IMR-90 (cell line): ENCODE measurements around the gene EXOG. TPM values are rescaled to one million over a fixed set of nuclear protein-coding genes. Genes with fewer than 3 reads are reported as not detected.

Source experiments
- ATAC-seq: fragments of 200-7000 bp; cut with Tn5 transposase; 2 replicates; pipeline ENCODE4 v1.9.1; 2020; ENCODE audit warnings: low read depth, mild to moderate bottlenecking, moderate library complexity
- BruUV-seq: library from RNA; stranded (reverse); fragments of 400-500 nt; replicated peaks from 2 replicates; lab custom pipeline; 2021; lab: Mats Ljungman, UMichigan
- CTCF ChIA-PET: fragments of 300-600 bp; formaldehyde crosslinking; extraction: SDS; loops from one replicate; lab custom pipeline; 2021; ENCODE audit warnings: antibody characterized with exemption; lab: Yijun Ruan, JAX
- POLR2A ChIA-PET: fragments of 300-600 bp; sonication (Branson Sonifier 250); formaldehyde crosslinking; loops from one replicate; lab custom pipeline; 2022; ENCODE audit warnings: antibody characterized with exemption; ENCODE audit not compliant: unreplicated experiment; lab: Charles Lee
- DNase-seq: peaks from one replicate; pipeline ENCODE4 v3.0.0; 2013
- H2AFZ ChIP-seq: replicated peaks from 2 replicates; pipeline ENCODE3; 2013; ENCODE audit warnings: low read length, mild to moderate bottlenecking; ENCODE audit not compliant: poor library complexity
- H2AK5ac ChIP-seq: 2 replicates; pipeline ENCODE4 v1.6.1; 2013; ENCODE audit warnings: low read depth, low read length, inconsistent platforms
- H2AK9ac ChIP-seq: replicated peaks from 2 replicates; pipeline ENCODE3; 2013; ENCODE audit warnings: mild to moderate bottlenecking, low read depth, low read length, moderate library complexity; ENCODE audit not compliant: poor library complexity
- H2BK120ac ChIP-seq: 2 replicates; pipeline ENCODE4 v1.6.1; 2013; ENCODE audit warnings: low read depth, low read length, inconsistent platforms
- H2BK15ac ChIP-seq: 3 replicates; pipeline ENCODE4 v1.6.1; 2013; ENCODE audit warnings: low read depth, low read length, inconsistent platforms
- H2BK20ac ChIP-seq: 2 replicates; pipeline ENCODE4 v1.6.1; 2013; ENCODE audit warnings: low read depth, mild to moderate bottlenecking, inconsistent platforms, low read length, moderate library complexity
- H2BK5ac ChIP-seq: 2 replicates; pipeline ENCODE4 v1.6.1; 2013; ENCODE audit warnings: mild to moderate bottlenecking, low read depth, low read length, inconsistent platforms; ENCODE audit not compliant: poor library complexity, severe bottlenecking
- H3K14ac ChIP-seq: replicated peaks from 2 replicates; pipeline ENCODE4 v1.6.1; 2013; ENCODE audit warnings: low read depth, low read length, inconsistent platforms
- H3K18ac ChIP-seq: 2 replicates; pipeline ENCODE4 v1.6.1; 2013; ENCODE audit warnings: low read depth, low read length, control low read depth
- H3K23ac ChIP-seq: 2 replicates; pipeline ENCODE4 v1.6.1; 2013; ENCODE audit warnings: low read depth, low read length, inconsistent platforms
- H3K27ac ChIP-seq: 2 replicates; pipeline ENCODE4 v1.5.1; 2013; ENCODE audit warnings: mild to moderate bottlenecking, control low read depth, low read length; ENCODE audit not compliant: insufficient read depth
- H3K27me3 ChIP-seq: 2 replicates; pipeline ENCODE4 v1.6.1; 2013; ENCODE audit warnings: low read length; ENCODE audit not compliant: control insufficient read depth, insufficient read depth
- H3K36me3 ChIP-seq: 2 replicates; pipeline ENCODE4 v1.6.1; 2013; ENCODE audit warnings: low read length, mixed read lengths; ENCODE audit not compliant: control insufficient read depth, insufficient read depth
- H3K4ac ChIP-seq: 2 replicates; pipeline ENCODE4 v1.6.1; 2013; ENCODE audit warnings: low read depth, low read length, inconsistent platforms
- H3K4me1 ChIP-seq: 2 replicates; pipeline ENCODE4 v1.6.1; 2013; ENCODE audit warnings: low read length, mixed read lengths; ENCODE audit not compliant: control insufficient read depth, insufficient read depth
- H3K4me2 ChIP-seq: 2 replicates; pipeline ENCODE4 v1.6.1; 2013; ENCODE audit warnings: low read depth, mild to moderate bottlenecking, control low read depth, low read length, moderate library complexity
- H3K4me3 ChIP-seq: 2 replicates; pipeline ENCODE4 v1.5.1; 2013; ENCODE audit warnings: low read depth, mild to moderate bottlenecking, control low read depth, low read length, moderate library complexity; ENCODE audit not compliant: insufficient read depth
- H3K56ac ChIP-seq: 2 replicates; pipeline ENCODE4 v1.6.1; 2013; ENCODE audit warnings: low read length, inconsistent platforms; ENCODE audit not compliant: insufficient read depth; ENCODE audit errors: extremely low read depth
- H3K79me1 ChIP-seq, 2 experiments: 2 replicates each; pipeline ENCODE4 v1.6.1; 2013; ENCODE audit warnings: low read length in 2 of 2, inconsistent platforms in 1 of 2, low read depth in 1 of 2
- H3K9ac ChIP-seq: 2 replicates; pipeline ENCODE4 v1.6.1; 2013; ENCODE audit warnings: low read depth, low read length, control low read depth
- H3K9me1 ChIP-seq: 2 replicates; pipeline ENCODE4 v1.6.1; 2013; ENCODE audit warnings: low read length, inconsistent platforms; ENCODE audit not compliant: insufficient read depth
- H3K9me3 ChIP-seq: 2 replicates; pipeline ENCODE4 v1.6.1; 2013; ENCODE audit warnings: low read length; ENCODE audit not compliant: control insufficient read depth, insufficient read depth
- H4K20me1 ChIP-seq: 2 replicates; pipeline ENCODE4 v1.6.1; 2013; ENCODE audit warnings: low read length, inconsistent platforms; ENCODE audit not compliant: insufficient read depth
- H4K5ac ChIP-seq: 2 replicates; pipeline ENCODE4 v1.6.1; 2013; ENCODE audit warnings: mild to moderate bottlenecking, low read depth, low read length, control low read depth
- H4K8ac ChIP-seq, 2 experiments: 2 replicates each; pipeline ENCODE4 v1.6.1; 2013; ENCODE audit warnings: low read depth in 2 of 2, low read length in 2 of 2, control low read depth in 1 of 2, inconsistent platforms in 1 of 2
- H4K91ac ChIP-seq: 2 replicates; pipeline ENCODE4 v1.6.1; 2013; ENCODE audit warnings: low read depth, low read length, inconsistent platforms; ENCODE audit not compliant: insufficient read depth
- BHLHE40 ChIP-seq: fragments of 150-350 bp; IDR thresholded peaks from 2 replicates; pipeline ENCODE4 v1.6.1; 2016; ENCODE audit warnings: mild to moderate bottlenecking, low read depth, low read length
- CEBPB ChIP-seq: IDR thresholded peaks from 2 replicates; pipeline ENCODE4 v1.6.1; 2012; ENCODE audit warnings: low read depth, low read length, improper control_type of control experiment
- CHD1 ChIP-seq: IDR thresholded peaks from 2 replicates; pipeline ENCODE4 v1.6.1; 2012; ENCODE audit warnings: low read depth, low read length, improper control_type of control experiment
- MAFK ChIP-seq: IDR thresholded peaks from 2 replicates; pipeline ENCODE4 v1.6.1; 2012; ENCODE audit warnings: low read depth, low read length, improper control_type of control experiment
- MAZ ChIP-seq: IDR thresholded peaks from 2 replicates; pipeline ENCODE4 v1.6.1; 2012; ENCODE audit warnings: low read depth, mild to moderate bottlenecking, low read length, improper control_type of control experiment, moderate library complexity, borderline replicate concordance
- MXI1 ChIP-seq: IDR thresholded peaks from 2 replicates; pipeline ENCODE4 v1.6.1; 2012; ENCODE audit warnings: low read depth, mild to moderate bottlenecking, low read length, moderate library complexity, borderline replicate concordance
- POLR2A ChIP-seq: IDR thresholded peaks from 2 replicates; pipeline ENCODE4 v1.6.1; 2012; ENCODE audit warnings: mild to moderate bottlenecking, low read depth, low read length
- RAD21 ChIP-seq: IDR thresholded peaks from 2 replicates; pipeline ENCODE4 v1.6.1; 2012; ENCODE audit warnings: low read length, improper control_type of control experiment
- RCOR1 ChIP-seq: IDR thresholded peaks from 2 replicates; pipeline ENCODE4 v1.6.1; 2012; ENCODE audit warnings: mild to moderate bottlenecking, low read length, improper control_type of control experiment; ENCODE audit not compliant: insufficient replicate concordance
- SMC3 ChIP-seq: fragments of 150-350 bp; IDR thresholded peaks from 2 replicates; pipeline ENCODE4 v1.6.1; 2016; ENCODE audit warnings: low read depth, mild to moderate bottlenecking, antibody characterized with exemption, low read length, moderate library complexity
- WGBS, 2 experiments: methylation state at CpG; one replicate each; pipeline versions ENCODE4 v1.1.5 to v1.1.7; 2013; ENCODE audit warnings: missing lambda C conversion rate in 2 of 2; ENCODE audit not compliant: insufficient read length in 1 of 2; ENCODE audit errors: extremely low coverage in 2 of 2; 5-methylcytosine and 5-hydroxymethylcytosine counted together
- dilution Hi-C: fragments of 300-500 bp; cut with HindIII; formaldehyde crosslinking; loops from one replicate; pipeline ENCODE4 v1.14.3; 2018; ENCODE audit warnings: low sequenced_read_pairs; ENCODE audit not compliant: unreplicated experiment
- in situ Hi-C: fragments of 300-500 bp; cut with MboI; formaldehyde crosslinking; loops from 3 replicates; pipeline ENCODE4 v1.14.3; 2019; ENCODE audit warnings: low sequenced_read_pairs, inconsistent platforms, mixed read lengths
- intact Hi-C: fragments of 100-400 bp; cut with micrococcal nuclease; formaldehyde crosslinking; loops from 2 replicates; pipeline ENCODE4 v1.10.0; 2022
- polyA plus RNA-seq, 3 experiments: library from polyadenylated mRNA; depleted of rRNA; stranded (reverse); fragments of >200 nt; gene quantifications; 2 replicates each; pipeline ENCODE4 v1.2.3, GENCODE V29; 2012; ENCODE audit warnings: low replicate concordance in 1 of 3
- total RNA-seq: library from RNA; depleted of rRNA; stranded (reverse); fragments of >200 nt; gene quantifications from 2 replicates; pipeline ENCODE4 v1.2.3, GENCODE V29; 2012
- TF ChIP-seq, protein P1 (sequence below): conservative IDR thresholded peaks from 2 replicates; pipeline ENCODE4 v1.5.1; 2012; ENCODE audit warnings: mild to moderate bottlenecking, low read depth, low read length, improper control_type of control experiment
- TF ChIP-seq, protein P2 (sequence below): fragments of 150-350 bp; IDR thresholded peaks from 2 replicates; pipeline ENCODE4 v1.6.1; 2016; ENCODE audit warnings: low read depth, mild to moderate bottlenecking, low read length, moderate library complexity, borderline replicate concordance
- TF ChIP-seq, protein P3 (sequence below): fragments of 150-350 bp; IDR thresholded peaks from 2 replicates; pipeline ENCODE4 v1.6.1; 2017; ENCODE audit warnings: mild to moderate bottlenecking, antibody characterized with exemption, low read length, low read depth

EXOG gene
- total and polyA plus RNA-seq, 2 of the 4 experiments (the other 2 are of a cell fraction) = 10.2 to 15.0 TPM

DNA sequence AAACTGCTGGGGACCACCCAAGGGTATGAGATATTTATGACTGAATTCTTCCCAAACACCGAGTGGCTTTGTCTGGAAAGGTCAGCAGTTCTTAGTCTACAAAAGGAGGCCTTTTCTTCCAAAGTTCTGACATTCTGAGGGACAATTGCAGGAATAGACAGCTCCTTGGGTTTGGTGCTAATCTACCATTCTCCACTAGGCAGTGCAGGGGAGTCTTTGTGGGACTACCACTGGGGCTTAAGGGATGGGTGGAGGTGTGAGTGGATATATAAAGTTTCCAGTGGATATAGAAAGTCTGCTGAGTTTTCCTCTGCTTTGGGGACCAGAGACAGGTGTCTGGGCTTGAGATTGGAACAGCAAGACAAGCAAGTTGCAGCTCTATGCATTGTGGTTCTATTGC, 62.7 kb downstream of the EXOG start:
- no peak overlapping the region for H3K4me2 ChIP-seq
- ATAC-seq (no peak), DNase-seq (no peak)
- no peak overlapping the region for H3K14ac ChIP-seq
- no peaks in the 10 kb centered on the region for H3K9me3 ChIP-seq
- no peak overlapping the region for H3K27ac ChIP-seq
- no peak overlapping the region for H2AK5ac ChIP-seq
- H3K9ac ChIP-seq = no peak overlapping the region
- no peak overlapping the region for H3K18ac ChIP-seq
- H3K4me1 ChIP-seq = no peaks in the 10 kb centered on the region
- no peaks in the 10 kb centered on the region for H4K20me1 ChIP-seq
- no peak overlapping the region for H2AFZ ChIP-seq
- no peak overlapping the region for H2BK5ac ChIP-seq
- CTCF ChIA-PET = interaction anchor here (1.4 kb wide), 1 partner anchor 13 kb away, joined by 3 read pairs; no protein-coding TSS in a partner anchor
- H3K56ac ChIP-seq = no peak overlapping the region
- BruUV-seq = no TSS peak
- H2BK15ac ChIP-seq = no peak overlapping the region
- no peaks in the 10 kb centered on the region for H3K9me1 ChIP-seq
- H3K27me3 ChIP-seq = no peaks in the 10 kb centered on the region
- no peak overlapping the region for H4K8ac ChIP-seq
- in situ Hi-C loops (no loop called here), dilution Hi-C loops (no loop called here), intact Hi-C loops (no loop called here)
- H3K36me3 ChIP-seq = no peaks in the 10 kb centered on the region
- POLR2A ChIA-PET = no interaction called here
- H2BK120ac ChIP-seq = no peak overlapping the region
- WGBS, 2 experiments = no CpG with 5 or more reads among the region's 1 CpG
- H4K5ac ChIP-seq = no peak overlapping the region
- H2AK9ac ChIP-seq = no peak overlapping the region
- H4K91ac ChIP-seq = no peak overlapping the region
- no peaks in the 10 kb centered on the region for H3K79me1 ChIP-seq
- TF ChIP-seq, protein P1, sequence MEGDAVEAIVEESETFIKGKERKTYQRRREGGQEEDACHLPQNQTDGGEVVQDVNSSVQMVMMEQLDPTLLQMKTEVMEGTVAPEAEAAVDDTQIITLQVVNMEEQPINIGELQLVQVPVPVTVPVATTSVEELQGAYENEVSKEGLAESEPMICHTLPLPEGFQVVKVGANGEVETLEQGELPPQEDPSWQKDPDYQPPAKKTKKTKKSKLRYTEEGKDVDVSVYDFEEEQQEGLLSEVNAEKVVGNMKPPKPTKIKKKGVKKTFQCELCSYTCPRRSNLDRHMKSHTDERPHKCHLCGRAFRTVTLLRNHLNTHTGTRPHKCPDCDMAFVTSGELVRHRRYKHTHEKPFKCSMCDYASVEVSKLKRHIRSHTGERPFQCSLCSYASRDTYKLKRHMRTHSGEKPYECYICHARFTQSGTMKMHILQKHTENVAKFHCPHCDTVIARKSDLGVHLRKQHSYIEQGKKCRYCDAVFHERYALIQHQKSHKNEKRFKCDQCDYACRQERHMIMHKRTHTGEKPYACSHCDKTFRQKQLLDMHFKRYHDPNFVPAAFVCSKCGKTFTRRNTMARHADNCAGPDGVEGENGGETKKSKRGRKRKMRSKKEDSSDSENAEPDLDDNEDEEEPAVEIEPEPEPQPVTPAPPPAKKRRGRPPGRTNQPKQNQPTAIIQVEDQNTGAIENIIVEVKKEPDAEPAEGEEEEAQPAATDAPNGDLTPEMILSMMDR = no peak
- TF ChIP-seq MAZ = no peak
- no peak for TF ChIP-seq RCOR1
- TF ChIP-seq SMC3 = no peak
- no peak for TF ChIP-seq POLR2A
- TF ChIP-seq CHD1 = no peak
- TF ChIP-seq BHLHE40 = no peak
- no peak for TF ChIP-seq RAD21
- no peak for TF ChIP-seq MAFK
- TF ChIP-seq, protein P2, sequence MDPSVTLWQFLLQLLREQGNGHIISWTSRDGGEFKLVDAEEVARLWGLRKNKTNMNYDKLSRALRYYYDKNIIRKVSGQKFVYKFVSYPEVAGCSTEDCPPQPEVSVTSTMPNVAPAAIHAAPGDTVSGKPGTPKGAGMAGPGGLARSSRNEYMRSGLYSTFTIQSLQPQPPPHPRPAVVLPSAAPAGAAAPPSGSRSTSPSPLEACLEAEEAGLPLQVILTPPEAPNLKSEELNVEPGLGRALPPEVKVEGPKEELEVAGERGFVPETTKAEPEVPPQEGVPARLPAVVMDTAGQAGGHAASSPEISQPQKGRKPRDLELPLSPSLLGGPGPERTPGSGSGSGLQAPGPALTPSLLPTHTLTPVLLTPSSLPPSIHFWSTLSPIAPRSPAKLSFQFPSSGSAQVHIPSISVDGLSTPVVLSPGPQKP = no peak
- TF ChIP-seq, protein P3, sequence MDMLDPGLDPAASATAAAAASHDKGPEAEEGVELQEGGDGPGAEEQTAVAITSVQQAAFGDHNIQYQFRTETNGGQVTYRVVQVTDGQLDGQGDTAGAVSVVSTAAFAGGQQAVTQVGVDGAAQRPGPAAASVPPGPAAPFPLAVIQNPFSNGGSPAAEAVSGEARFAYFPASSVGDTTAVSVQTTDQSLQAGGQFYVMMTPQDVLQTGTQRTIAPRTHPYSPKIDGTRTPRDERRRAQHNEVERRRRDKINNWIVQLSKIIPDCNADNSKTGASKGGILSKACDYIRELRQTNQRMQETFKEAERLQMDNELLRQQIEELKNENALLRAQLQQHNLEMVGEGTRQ = no peak
- no peak for TF ChIP-seq CEBPB
- no peak for TF ChIP-seq MXI1
- H3K4me3 ChIP-seq = no peak overlapping the region
- H3K4ac ChIP-seq = no peak overlapping the region
- H3K23ac ChIP-seq = no peak overlapping the region
- H2BK20ac ChIP-seq = no peak overlapping the region
